ENCODE results near the gene ARL6.
A peak's percentile ranks its signal among the peaks of the same experiment; 100 is the strongest.
"Not testable (repeated sequence)": the region's sequence is repeated elsewhere in the genome, so short reads cannot be mapped to it uniquely, and the experiment has no call there.

Gene ARL6

DNA sequence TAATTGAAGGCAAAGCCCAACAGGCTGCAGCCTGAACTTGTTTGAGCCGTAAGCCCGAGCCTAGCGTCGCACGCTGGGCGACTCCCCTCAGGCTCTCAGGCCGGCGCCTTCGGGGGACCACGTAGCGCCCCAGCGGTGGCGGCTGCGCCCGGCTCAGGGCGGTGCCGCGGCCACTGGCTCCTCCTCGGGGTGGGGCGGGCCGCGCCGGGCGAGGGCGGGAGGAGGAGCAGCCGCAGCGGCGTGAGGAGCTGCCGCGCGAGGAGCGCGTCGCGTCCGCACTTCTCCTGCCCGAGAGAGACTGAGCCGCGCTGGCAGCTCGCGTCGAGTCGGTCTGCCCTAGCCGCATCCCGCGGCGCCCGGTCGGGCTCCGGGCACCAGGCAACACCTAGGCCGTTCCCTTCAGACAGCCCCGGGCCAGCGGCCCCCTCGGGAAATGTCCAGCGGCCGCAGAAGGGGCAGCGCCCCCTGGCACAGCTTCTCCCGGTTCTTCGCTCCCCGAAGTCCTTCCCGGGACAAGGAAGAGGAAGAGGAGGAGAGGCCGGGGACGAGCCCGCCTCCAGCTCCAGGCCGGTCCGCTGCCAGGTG lies 57.3 kb downstream of the ARL6 start, which contains the start of gene CRYBG3:
CRYBG3 (plus strand) TSS at position 238 of the 585 bp plus-strand sequence; CDS start at position 434, 196 bp downstream.
- DNase-seq, result peak; percentile 77 to 85

DNA sequence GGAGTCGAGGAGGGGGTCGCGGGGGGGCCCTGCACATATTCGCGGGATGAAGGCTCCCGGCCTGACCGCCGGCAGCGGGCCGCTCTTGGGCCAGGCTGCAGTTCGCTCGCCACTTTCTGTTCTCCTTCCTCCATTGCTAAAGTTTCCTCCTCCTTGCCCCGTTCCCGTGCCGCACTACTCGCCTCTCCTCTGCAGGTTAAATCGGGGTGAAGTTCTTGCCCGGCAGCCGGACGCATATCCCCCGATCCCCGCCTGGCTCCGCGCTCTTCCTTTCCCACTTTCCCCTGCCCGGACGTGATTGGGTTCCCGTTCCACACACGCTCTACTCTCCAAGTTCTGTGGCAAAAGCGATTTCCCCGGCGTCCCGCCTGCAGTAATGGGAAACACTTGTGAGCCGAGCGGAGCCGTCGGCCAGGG lies 57.8 kb downstream of the ARL6 start:
- peak; percentile 8 to 15 for DNase-seq

DNA sequence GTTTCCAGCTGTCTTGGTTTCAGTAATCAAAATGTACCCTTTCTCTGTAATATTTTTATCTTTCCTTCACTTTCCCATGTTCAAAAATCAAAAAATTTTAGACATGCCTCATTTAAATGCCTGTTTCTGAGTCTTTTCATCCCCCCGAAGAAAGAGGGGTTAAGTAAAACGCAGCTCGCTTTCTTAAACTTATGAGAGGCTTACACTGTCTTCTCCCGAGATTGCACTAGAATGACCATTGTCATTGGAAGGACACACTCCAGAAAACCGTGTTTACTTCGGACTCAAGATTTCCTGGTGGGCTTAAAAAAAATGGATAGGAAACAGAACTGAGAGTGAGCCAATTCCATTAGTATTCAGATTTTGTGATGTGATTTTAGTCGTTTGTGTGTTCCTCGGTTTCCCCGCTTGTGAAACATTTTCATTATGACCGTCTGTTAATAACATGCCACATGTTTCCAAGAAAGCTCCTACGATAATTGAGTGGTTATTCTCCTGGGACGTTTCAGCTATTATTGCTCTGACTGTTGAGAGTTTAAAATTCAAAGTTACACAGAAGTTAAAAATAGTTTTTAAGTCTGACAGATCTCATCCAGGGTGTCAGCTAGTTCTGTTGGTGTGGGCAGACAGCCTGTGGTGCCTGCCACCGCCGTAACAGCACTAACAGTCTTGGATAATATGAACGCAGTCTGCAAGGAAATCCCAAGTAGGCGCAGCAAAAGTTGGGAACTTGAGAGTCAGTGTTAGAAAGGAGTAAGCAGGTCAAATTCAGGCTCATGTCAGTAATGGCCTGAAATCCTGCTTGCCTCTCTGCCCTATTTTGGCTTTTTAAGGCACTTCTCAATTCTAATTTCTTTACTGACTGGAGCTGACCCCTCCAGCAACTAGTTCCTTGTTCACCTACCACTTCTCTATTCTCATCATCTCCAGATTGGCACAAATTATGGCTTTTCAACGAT lies 58.8 kb downstream of the ARL6 start:
- no peak for DNase-seq

DNA sequence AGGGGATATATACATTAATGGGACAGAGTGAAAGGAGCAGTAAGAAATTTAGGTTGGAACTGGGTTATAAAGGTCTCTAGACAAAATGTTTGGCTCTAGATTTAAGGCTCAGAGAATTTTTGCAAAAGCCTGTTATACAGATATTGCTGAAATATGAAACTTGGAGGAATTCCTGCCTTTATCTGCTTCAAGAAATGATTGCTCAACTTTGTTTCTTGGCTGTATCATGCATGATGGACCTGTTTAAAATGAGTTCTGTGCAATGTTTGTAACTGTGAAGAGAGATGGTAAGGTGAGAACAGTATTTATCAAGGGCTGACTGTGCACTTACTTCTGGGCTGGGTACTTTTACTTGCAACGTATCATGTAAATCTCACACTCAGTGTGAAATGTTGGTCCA lies 60.5 kb downstream of the ARL6 start:
- no peak for DNase-seq

DNA sequence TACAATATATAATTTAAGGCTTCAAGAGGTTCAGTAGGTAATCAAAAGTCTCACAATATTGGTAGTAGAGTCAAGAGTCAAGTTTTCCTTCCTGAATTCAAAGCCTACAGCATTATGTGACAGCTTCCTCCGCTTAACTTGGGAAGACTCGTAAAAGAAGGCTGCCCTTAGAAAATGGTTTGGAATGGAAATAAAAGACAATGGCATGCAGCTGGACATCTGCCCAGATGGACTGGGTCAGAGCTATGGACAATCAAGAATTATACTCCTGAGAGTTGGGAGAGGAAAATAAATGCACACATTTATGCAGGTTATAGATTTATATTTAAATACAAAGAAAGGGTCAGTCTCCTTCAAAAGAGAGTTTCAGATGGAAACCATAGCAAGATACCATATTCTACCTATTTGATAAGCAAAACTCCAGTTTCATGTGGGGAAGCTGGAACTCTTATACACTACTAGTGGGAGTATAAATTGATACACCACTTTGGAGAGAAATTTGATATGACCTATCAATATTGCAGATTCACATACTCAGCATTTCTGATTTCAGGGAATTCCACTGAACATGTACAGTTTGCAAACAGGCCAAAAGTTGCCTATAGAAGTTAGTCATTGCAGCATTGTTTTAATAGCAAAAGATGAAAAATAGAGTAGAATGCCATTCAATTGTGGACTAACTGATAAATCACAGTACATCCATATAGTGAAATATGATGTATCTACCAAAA lies 63.3 kb downstream of the ARL6 start:
- DNase-seq, result no peak

DNA sequence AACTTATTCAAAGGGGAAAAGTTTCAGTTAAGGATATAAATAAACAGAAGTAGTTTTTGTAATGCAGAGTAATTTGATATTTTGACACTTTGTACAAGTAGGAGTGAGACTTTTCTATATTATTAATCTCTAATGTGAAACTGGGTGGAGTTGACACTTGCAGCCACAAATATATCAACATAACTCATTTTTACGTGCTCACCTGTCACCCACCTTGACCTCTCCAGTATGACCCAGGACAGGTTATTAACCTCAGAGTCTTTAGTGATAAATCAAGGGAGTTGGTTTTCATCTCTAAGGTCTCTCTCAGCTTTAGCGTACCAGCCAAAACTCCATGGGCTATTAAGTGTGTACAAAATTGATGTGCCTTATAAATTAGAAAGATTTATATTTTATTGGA lies 64.6 kb downstream of the ARL6 start:
- DNase-seq, result no peak

DNA sequence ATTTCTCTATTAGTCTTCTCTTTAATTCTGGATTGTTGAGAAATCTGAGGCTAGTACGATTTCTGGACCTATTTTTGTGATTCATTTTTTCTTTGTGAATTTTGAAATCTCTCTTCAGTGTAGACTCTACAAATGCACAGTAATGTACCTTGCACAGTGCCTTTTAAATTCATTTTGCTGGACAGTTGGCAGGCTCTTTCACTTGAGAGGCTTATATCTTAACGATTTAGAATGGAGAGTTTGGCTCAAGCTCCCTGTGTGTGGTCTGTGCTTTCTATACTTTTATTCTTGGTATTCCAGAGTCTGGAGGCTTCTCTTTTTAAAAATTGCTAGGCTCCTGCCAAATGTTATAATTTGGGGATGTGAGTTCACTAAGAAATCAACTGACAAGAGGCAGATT lies 66.1 kb downstream of the ARL6 start:
- no peak for DNase-seq

DNA sequence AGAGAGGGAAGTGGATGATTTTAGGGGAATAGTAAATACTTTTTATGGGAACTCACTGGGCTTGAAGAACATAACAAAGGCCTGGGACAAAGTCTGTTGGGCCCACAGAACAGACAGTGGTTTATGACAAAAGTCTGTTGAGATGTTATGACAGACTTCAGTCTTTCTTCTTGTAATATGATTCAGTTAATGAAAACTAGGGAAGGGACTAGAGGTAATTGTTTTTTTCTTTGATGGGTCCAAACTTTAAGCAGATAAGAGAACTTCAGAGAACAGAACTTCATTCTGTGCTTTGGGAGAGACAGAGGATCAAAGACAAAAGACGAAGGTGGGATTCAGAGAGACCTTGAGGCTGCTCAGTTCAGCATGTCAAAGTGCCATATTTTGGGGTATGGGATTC lies 66.6 kb downstream of the ARL6 start:
- no peak for DNase-seq

DNA sequence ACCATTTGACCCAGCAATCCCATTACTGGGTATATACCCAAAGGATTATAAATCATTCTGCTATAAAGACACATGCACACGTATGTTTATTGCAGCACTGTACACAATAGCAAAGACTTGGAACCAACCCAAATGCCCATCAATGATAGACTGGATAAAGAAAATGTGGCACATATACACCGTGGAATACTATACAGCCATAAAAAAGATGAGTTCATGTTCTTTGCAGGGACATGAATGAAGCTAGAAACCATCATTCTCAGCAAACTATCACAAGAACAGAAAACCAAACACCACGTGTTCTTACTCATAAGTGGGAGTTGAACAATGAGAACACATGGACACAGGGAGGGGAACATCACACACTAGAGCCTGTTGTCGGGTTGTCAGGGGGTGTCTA lies 68.6 kb downstream of the ARL6 start:
- not testable (repeated sequence) for DNase-seq

DNA sequence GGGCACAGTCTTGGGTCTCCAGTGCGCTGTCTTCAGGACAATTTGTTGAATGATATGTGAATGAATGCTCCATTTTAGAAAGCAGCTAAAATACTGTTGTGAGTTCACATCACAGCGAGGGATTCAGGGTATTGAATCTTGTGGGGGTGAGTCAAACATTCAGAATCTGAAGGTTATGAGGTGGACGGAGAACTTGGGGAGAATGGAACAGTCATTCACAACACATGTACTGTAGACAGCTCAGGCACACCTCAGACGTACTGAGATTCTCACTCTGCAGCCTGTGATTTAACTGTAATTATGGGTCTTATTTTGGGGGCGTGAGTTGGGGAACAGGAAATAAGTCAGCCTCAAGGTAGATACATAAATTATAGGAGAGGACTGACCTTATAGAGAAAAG lies 71.2 kb downstream of the ARL6 start:
- DNase-seq, result no peak

DNA sequence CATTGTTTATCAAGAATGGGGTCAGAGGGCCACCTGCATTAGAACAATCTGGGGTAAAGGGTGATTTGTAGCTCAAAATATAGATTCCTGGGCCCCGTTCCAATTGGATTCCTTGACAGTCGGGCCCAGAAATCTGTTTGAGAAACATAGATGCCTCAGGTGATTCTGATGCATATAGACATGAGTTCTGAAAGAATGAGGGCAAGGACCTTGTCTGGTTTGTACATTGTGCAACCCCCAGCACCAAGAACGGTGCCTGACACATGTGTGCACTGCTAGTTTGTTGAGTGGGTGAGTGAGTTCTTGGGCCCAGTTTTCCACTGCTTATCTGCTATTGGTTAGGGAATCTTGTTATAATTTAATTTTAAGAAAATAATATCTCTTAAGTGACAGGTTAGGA lies 73.8 kb downstream of the ARL6 start:
- DNase-seq, result no peak

DNA sequence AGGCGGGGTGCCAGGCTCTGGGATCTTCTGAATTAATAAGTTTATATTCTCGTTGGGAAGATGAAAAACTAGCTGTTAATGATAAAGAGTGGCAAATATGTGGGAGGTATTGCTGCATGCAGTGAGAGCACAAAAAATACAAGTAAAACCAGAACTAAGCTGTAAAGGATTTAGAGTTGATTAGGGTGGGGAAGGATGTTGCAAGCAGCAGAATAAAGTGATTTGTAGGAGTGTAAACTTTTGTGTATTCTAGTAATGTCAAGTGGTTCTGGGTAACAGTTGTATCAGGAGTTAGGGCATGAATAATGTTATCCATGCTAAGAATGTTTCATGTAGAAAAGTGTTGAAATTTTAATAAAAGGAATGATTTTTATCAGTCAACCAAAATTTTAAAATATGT lies 75.4 kb downstream of the ARL6 start:
- no peak for DNase-seq

DNA sequence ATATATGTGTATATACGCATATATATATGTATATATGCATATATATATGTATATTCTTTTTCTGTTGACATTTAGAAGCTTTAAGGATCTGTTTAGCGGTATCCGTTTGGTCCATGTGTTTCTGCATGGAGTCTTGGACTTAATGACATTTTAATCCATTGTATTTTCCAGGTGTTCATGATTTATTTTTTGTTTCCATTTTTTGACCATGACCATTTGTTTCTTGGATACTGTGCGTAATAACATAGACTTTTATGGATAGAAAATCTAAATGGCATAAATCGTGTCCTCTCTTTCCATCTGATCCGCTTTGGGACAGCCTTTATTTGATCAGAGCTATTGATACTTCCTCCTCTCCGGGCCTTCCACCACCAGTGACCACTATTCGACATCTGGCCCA lies 76.7 kb downstream of the ARL6 start:
- no peak for DNase-seq

DNA sequence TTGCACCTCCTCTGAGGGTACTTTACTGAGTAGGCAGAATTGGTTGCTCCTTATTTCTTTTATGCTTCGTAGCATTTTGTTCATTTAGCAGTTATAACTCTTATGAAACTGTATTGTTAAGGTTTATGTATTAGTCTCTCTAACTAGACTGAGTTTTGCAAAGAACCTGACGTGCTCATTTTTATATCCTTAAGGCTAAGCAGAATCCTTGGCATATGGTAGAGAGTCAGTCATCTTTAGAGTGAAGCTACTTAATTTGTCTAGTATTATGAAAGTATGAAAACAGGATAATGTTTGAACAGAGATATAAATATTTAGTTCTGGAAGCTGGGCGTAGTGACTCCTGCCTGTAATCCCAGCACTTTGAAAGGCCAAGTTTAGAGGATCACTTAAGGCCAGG lies 77.4 kb downstream of the ARL6 start:
- DNase-seq, result no peak

DNA sequence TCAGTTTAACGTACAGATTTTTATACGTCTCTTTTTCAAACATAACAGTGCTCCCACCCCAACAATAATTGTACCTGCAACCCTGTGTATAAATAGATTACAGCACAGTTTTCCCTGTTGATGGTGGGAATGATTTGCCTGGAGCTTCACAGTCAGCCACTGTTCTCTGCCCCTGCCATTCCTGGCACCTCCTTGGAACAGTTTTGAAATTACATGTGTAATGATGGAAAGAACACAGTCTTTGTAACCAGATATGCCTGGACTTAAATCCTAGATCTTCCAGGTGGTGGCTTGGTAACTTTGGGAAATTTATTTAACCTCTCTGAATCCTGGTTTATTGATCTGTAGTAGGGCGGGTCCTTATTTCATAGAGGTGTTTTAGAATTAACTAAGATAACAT lies 84.2 kb downstream of the ARL6 start:
- no peak for DNase-seq
